Esophagus (tissue), 2 donors: ENCODE data around the gene NNT. TPM values are rescaled to one million over a fixed set of nuclear protein-coding genes. Genes with fewer than 3 reads are reported as not detected.

Experiments
- H3K27ac ChIP-seq, 2 donors: one replicate each; pipeline ENCODE4 v1.5.1; 2013; ENCODE audit warnings: low read depth in 2 of 2, mild to moderate bottlenecking in 2 of 2, inconsistent platforms in 1 of 2, low read length in 1 of 2, moderate library complexity in 1 of 2
- H3K27me3 ChIP-seq, 2 donors: one replicate each; pipeline ENCODE4 v1.6.1; 2013; ENCODE audit warnings: low read length in 2 of 2, control low read depth in 1 of 2, mild to moderate bottlenecking in 1 of 2; ENCODE audit not compliant: insufficient read depth in 2 of 2, control insufficient read depth in 1 of 2
- H3K36me3 ChIP-seq, 2 donors: one replicate each; pipeline ENCODE4 v1.6.1; 2013; ENCODE audit warnings: low read length in 1 of 2; ENCODE audit not compliant: control insufficient read depth in 2 of 2, insufficient read depth in 2 of 2
- H3K4me1 ChIP-seq, 2 donors: one replicate each; pipeline ENCODE4 v1.6.1; 2013; ENCODE audit warnings: low read length in 1 of 2; ENCODE audit not compliant: control insufficient read depth in 2 of 2, insufficient read depth in 2 of 2
- H3K4me3 ChIP-seq, 2 donors: one replicate each; pipeline ENCODE4 v1.5.1; 2013; ENCODE audit warnings: low read length in 2 of 2, mild to moderate bottlenecking in 2 of 2, low read depth in 1 of 2, moderate library complexity in 1 of 2
- H3K9me3 ChIP-seq, 2 donors: one replicate each; pipeline ENCODE4 v1.6.1; 2013; ENCODE audit warnings: mild to moderate bottlenecking in 2 of 2, low read depth in 1 of 2, low read length in 1 of 2, moderate library complexity in 1 of 2; ENCODE audit not compliant: control insufficient read depth in 2 of 2, insufficient read depth in 1 of 2
- WGBS, 2 donors: extraction: QIAGEN DNeasy Blood & Tissue Kit; methylation state at CpG; one replicate each; pipeline ENCODE4 v1.1.7; 2013; 5-methylcytosine and 5-hydroxymethylcytosine counted together
- polyA plus RNA-seq, 2 donors: library from polyadenylated mRNA; stranded (reverse); fragments of 200-250 nt; gene quantifications; one replicate each; pipeline ENCODE4 v1.2.3, GENCODE V29; 2013
- donor health status: healthy with polysubstance abuse.
- donor health status: Bipolar disorder and iron deficiency.

Gene NNT
- polyA plus RNA-seq, 2 donors, result 7.7 to 13.4 TPM

- Histone ChIP-seq H3K27me3 (no peaks in the 10 kb centered on the region), H3K9me3 (no peaks in the 10 kb centered on the region), H3K4me3 (peak overlapping the region in 1 of 2 donors; percentile 89), H3K4me1 (no peaks in the 10 kb centered on the region), H3K36me3 (no peaks in the 10 kb centered on the region), H3K27ac (peak overlapping the region in 1 of 2 donors; percentile 22)
- 48 to 49% methylated on average over 8 of the region's 8 CpGs for WGBS, 2 donors
These were observed 1.3 kb upstream of the NNT start for GRCh38 chr5:43601454-43602260.

- Histone ChIP-seq H3K4me1 (no peaks in the 10 kb centered on the region), H3K27me3 (no peaks in the 10 kb centered on the region), H3K36me3 (no peaks in the 10 kb centered on the region), H3K4me3 (peak overlapping the region; percentile 86 to 89), H3K27ac (peak overlapping the region; percentile 85 to 88), H3K9me3 (no peaks in the 10 kb centered on the region)
- 1 to 2% methylated on average over 48 to 49 of the region's 49 CpGs for WGBS, 2 donors
These were observed 601 bp downstream of the NNT start for GRCh38 chr5:43603344-43604217.

GRCh38 chr5:43604699-43605098, 1.7 kb downstream of the NNT start:
- H3K27ac ChIP-seq, result no peak overlapping the region
- no peak overlapping the region for H3K4me3 ChIP-seq
- no peaks in the 10 kb centered on the region for H3K36me3 ChIP-seq
- WGBS, 2 donors, result 96% methylated on average over 4 of the region's 4 CpGs
- H3K9me3 ChIP-seq, result no peaks in the 10 kb centered on the region
- H3K4me1 ChIP-seq, result no peaks in the 10 kb centered on the region
- no peaks in the 10 kb centered on the region for H3K27me3 ChIP-seq

- Histone ChIP-seq H3K27ac (no peak overlapping the region), H3K27me3 (no peaks in the 10 kb centered on the region), H3K9me3 (no peaks in the 10 kb centered on the region), H3K36me3 (no peaks in the 10 kb centered on the region), H3K4me3 (no peak overlapping the region), H3K4me1 (no peaks in the 10 kb centered on the region)
- 48 to 60% methylated on average over 3 of the region's 3 CpGs for WGBS, 2 donors
These were observed 3.4 kb downstream of the NNT start for GRCh38 chr5:43606351-43606750.

GRCh38 chr5:43608406-43608805, 5.4 kb downstream of the NNT start:
- 93 to 95% methylated on average over 1 of the region's 1 CpG for WGBS, 2 donors
- Histone ChIP-seq H3K4me3 (no peak overlapping the region), H3K36me3 (peaks cover 0 to 2% of the 10 kb centered on the region in 2 donors), H3K4me1 (no peaks in the 10 kb centered on the region), H3K9me3 (no peaks in the 10 kb centered on the region), H3K27me3 (no peaks in the 10 kb centered on the region), H3K27ac (no peak overlapping the region)

- Histone ChIP-seq H3K4me3 (no peak overlapping the region), H3K9me3 (no peaks in the 10 kb centered on the region), H3K4me1 (no peaks in the 10 kb centered on the region), H3K27ac (no peak overlapping the region), H3K27me3 (no peaks in the 10 kb centered on the region), H3K36me3 (peaks cover 0 to 2% of the 10 kb centered on the region in 2 donors)
- WGBS, 2 donors, result 81 to 88% methylated on average over 1 of the region's 1 CpG
These were observed 6.8 kb downstream of the NNT start for GRCh38 chr5:43609752-43610151.

GRCh38 chr5:43613370-43613769, 10.4 kb downstream of the NNT start:
- peaks cover 2 to 4% of the 10 kb centered on the region in 2 donors for H3K36me3 ChIP-seq
- H3K4me3 ChIP-seq, result no peak overlapping the region
- H3K27me3 ChIP-seq, result no peaks in the 10 kb centered on the region
- 95 to 98% methylated on average over 4 of the region's 4 CpGs for WGBS, 2 donors
- no peaks in the 10 kb centered on the region for H3K4me1 ChIP-seq
- no peaks in the 10 kb centered on the region for H3K9me3 ChIP-seq
- H3K27ac ChIP-seq, result no peak overlapping the region

GRCh38 chr5:43615445-43616184, 12.6 kb downstream of the NNT start:
- H3K9me3 ChIP-seq, result no peaks in the 10 kb centered on the region

GRCh38 chr5:43616535-43616934, 13.6 kb downstream of the NNT start:
- no peaks in the 10 kb centered on the region for H3K9me3 ChIP-seq
- H3K36me3 ChIP-seq, result peaks cover 2 to 4% of the 10 kb centered on the region in 2 donors
- H3K4me1 ChIP-seq, result no peaks in the 10 kb centered on the region
- 63 to 94% methylated on average over 1 of the region's 1 CpG for WGBS, 2 donors
- no peak overlapping the region for H3K4me3 ChIP-seq
- H3K27me3 ChIP-seq, result no peaks in the 10 kb centered on the region
- no peak overlapping the region for H3K27ac ChIP-seq

More at GRCh38 chr5:43615445-43616184, 12.6 kb downstream of the NNT start:
- Histone ChIP-seq H3K27ac (no peak overlapping the region), H3K4me3 (no peak overlapping the region), H3K4me1 (no peaks in the 10 kb centered on the region), H3K27me3 (no peaks in the 10 kb centered on the region), H3K36me3 (peaks cover 2 to 4% of the 10 kb centered on the region in 2 donors)
- 90 to 94% methylated on average over 5 of the region's 5 CpGs for WGBS, 2 donors
